ENCODE data around the gene PPP1R15B. TPM values are rescaled to one million over a fixed set of nuclear protein-coding genes. Genes with fewer than 3 reads are reported as not detected.

The PPP1R15B gene
- total RNA-seq, 1 experiment from 2014 or later = 45.9 TPM

DNA sequence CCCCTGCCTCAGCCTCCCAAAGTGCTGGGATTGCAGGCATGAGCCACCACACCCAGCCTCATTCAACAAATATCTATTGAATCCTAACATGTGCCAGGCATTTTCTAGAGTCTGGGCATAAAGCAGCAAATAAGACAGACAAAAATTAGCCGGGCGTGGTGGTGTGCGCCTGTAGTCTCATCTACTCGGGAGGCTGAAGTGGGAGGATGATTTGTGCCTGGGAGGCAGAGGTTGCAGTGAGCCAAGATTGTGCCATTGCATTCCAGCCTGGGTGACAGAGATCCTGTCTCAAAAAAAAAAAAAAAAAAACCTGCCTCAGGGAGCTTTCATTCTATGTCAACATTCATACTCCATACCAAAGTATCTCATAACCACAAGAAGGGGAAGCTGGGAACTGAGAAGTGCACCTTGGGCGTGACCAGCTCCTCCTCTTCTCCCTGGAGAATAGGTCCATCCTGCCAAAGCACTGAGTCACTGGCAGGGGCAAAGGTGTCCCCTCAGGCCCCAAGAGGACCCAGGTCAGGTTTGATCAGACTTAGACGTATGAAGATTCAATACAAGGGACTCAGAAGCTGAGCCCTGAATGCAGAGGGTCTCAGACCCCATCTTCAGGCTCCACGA lies 36.8 kb upstream of the PPP1R15B start:
- H2BK120ac ChIP-seq (ENCODE audit: low read depth, low read length, poor library complexity, severe bottlenecking) = no peak overlapping the region
- no peak overlapping the region for H3K4me3 Mint-ChIP-seq
- no peaks in the 10 kb centered on the region for H3K9me3 Mint-ChIP-seq

More for the DNA sequence above, 36.8 kb upstream of the PPP1R15B start:
- Histone ChIP-seq H3K27ac (ENCODE audit: insufficient read length, low read depth, low read length) (no peak overlapping the region), H2AK5ac (ENCODE audit: insufficient read length, low read length) (no peak overlapping the region), H3K27me3 (ENCODE audit: insufficient read depth, low read length) (no peaks in the 10 kb centered on the region), H2BK20ac (ENCODE audit: low read depth, low read length, poor library complexity, severe bottlenecking) (no peak overlapping the region), H3K9ac (ENCODE audit: extremely low read depth, insufficient read length, low read length) (no peak overlapping the region), H3K4ac (ENCODE audit: low read depth, low read length) (no peak overlapping the region), H4K20me1 (ENCODE audit: control insufficient read depth, insufficient read depth, insufficient read length) (no peaks in the 10 kb centered on the region), H3K79me2 (ENCODE audit: insufficient read depth, low read length) (no peaks in the 10 kb centered on the region), H3T11ph (ENCODE audit: low read length) (no peak overlapping the region), H3K23ac (ENCODE audit: insufficient read length, low read depth, low read length) (no peak overlapping the region), H3K9me3 (ENCODE audit: control insufficient read depth, low read depth, low read length) (no peaks in the 10 kb centered on the region), H2AFZ (ENCODE audit: low read length) (no peak overlapping the region), H3K23me2 (ENCODE audit: insufficient read length, low read depth, low read length, poor library complexity, severe bottlenecking) (no peaks in the 10 kb centered on the region), H2BK15ac (ENCODE audit: low read depth, low read length) (no peak overlapping the region), H3K18ac (ENCODE audit: insufficient read length, low read depth, low read length) (no peak overlapping the region), H4K91ac (ENCODE audit: insufficient read length, low read depth, low read length) (no peak overlapping the region), H4K8ac (replicated peaks; ENCODE audit: insufficient read length, low read depth, low read length) (no peak overlapping the region), H4K5ac (ENCODE audit: insufficient read length, low read depth, low read length) (no peak overlapping the region), H3K79me1 (ENCODE audit: insufficient read depth, low read depth, low read length, poor library complexity, severe bottlenecking) (no peaks in the 10 kb centered on the region), H3K4me2 (ENCODE audit: insufficient read depth, insufficient read length, low read length) (no peak overlapping the region), H2BK5ac (ENCODE audit: insufficient read length, low read length) (no peak overlapping the region), H2BK12ac (ENCODE audit: insufficient read length, low read depth, low read length) (no peak overlapping the region), H3K4me1 (ENCODE audit: insufficient read depth, low read length) (peaks cover 7% of the 10 kb centered on the region; the same call in 1 of the 2 replicates), H3K56ac (ENCODE audit: insufficient read length, low read depth, low read length) (no peak overlapping the region), H3K14ac (ENCODE audit: insufficient read depth, low read length) (no peak overlapping the region)
- peaks cover 12 to 36% (median 17%) of the 10 kb centered on the region in 3 experiments; a peak in 6 of 7 replicates for H3K36me3 Mint-ChIP-seq (ENCODE audit: insufficient read depth in 1 of 3, low read depth in 3 of 3)
- no CpG with 5 or more reads among the region's 7 CpGs for WGBS (ENCODE audit: extremely low coverage, insufficient read length, low lambda C conversion rate)
- H3K27ac Mint-ChIP-seq = no peak overlapping the region
- DNase-seq = no peak
- H3K27me3 Mint-ChIP-seq (ENCODE audit: low read depth) = no peaks in the 10 kb centered on the region
- TF ChIP-seq, protein P1, sequence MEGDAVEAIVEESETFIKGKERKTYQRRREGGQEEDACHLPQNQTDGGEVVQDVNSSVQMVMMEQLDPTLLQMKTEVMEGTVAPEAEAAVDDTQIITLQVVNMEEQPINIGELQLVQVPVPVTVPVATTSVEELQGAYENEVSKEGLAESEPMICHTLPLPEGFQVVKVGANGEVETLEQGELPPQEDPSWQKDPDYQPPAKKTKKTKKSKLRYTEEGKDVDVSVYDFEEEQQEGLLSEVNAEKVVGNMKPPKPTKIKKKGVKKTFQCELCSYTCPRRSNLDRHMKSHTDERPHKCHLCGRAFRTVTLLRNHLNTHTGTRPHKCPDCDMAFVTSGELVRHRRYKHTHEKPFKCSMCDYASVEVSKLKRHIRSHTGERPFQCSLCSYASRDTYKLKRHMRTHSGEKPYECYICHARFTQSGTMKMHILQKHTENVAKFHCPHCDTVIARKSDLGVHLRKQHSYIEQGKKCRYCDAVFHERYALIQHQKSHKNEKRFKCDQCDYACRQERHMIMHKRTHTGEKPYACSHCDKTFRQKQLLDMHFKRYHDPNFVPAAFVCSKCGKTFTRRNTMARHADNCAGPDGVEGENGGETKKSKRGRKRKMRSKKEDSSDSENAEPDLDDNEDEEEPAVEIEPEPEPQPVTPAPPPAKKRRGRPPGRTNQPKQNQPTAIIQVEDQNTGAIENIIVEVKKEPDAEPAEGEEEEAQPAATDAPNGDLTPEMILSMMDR (conservative IDR thresholded peaks at IDR 0.05) = no peak
- peaks cover 25 to 32% of the 10 kb centered on the region in 2 experiments for H3K4me1 Mint-ChIP-seq
